ENCODE measurements around the gene TEX10. TPM values are rescaled to one million over a fixed set of nuclear protein-coding genes. Genes with fewer than 3 reads are reported as not detected.
"Not testable (repeated sequence)": the region's sequence is repeated elsewhere in the genome, so short reads cannot be mapped to it uniquely, and the experiment has no call there.

TEX10 gene
- total RNA-seq, 1 donor from 2014 or later: 34.2 TPM

DNA sequence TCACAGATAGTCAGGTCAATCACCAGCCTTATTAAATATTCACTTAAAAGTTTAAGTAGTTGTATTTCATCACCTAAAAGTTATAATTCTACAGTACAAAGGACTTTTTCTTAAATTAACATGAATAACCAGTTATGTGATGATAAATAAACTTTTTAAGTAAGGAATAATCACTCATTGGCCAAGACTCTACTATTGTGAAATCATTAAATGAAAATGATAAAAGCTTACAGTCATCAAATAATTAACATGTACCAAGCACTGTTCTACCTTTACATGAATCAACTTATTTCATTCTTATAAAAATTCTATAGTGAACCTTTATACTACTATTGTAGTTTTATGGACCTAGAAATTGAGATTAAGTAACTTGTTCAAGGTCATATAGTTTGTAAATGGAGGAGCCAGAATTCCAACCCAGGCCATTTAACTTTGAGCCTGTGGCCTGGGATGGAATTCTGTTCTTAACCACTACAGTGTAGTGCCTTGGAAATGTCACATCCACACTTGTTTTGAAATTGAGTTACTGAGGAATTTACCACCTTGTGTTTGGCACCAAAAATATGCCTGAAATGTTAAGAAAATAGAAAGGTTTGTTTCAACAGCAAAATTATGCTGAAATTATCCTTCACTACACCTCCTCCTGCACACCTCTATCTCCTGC, 41.4 kb upstream of the TEX10 start:
- Mint-ChIP-seq H3K36me3 (peaks cover 4% of the 10 kb centered on the region), H3K27me3 (no peaks in the 10 kb centered on the region), H3K27ac (no peak overlapping the region), H3K4me1 (ENCODE audit: unreplicated experiment) (no peaks in the 10 kb centered on the region), H3K9me3 (no peaks in the 10 kb centered on the region), H3K4me3 (no peak overlapping the region)
- DNase-seq (ENCODE audit: extremely low spot score, unreplicated experiment): no peak
- TF ChIP-seq, protein P1, sequence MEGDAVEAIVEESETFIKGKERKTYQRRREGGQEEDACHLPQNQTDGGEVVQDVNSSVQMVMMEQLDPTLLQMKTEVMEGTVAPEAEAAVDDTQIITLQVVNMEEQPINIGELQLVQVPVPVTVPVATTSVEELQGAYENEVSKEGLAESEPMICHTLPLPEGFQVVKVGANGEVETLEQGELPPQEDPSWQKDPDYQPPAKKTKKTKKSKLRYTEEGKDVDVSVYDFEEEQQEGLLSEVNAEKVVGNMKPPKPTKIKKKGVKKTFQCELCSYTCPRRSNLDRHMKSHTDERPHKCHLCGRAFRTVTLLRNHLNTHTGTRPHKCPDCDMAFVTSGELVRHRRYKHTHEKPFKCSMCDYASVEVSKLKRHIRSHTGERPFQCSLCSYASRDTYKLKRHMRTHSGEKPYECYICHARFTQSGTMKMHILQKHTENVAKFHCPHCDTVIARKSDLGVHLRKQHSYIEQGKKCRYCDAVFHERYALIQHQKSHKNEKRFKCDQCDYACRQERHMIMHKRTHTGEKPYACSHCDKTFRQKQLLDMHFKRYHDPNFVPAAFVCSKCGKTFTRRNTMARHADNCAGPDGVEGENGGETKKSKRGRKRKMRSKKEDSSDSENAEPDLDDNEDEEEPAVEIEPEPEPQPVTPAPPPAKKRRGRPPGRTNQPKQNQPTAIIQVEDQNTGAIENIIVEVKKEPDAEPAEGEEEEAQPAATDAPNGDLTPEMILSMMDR (conservative IDR thresholded peaks at IDR 0.05): no peak

DNA sequence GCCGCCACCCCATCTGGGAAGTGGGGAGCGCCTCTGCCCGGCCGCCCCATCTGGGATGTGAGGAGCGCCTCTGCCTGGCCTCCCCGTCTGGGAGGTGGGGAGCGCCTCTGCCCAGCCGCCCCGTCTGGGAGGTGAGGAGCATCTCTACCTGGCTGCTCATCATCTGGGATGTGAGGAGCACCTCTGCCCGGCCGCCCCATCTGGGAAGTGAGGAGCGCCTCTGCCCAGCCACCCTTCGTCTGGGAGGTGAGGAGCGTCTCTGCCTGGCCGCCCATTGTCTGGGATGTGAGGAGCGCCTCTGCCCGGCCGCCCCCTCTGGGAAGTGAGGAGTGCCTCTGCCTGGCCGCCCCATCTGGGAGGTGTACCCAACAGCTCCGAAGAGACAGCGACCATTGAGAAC, 40.2 kb upstream of the TEX10 start:
- not testable (repeated sequence) for H3K27ac Mint-ChIP-seq; H3K9me3 Mint-ChIP-seq; H3K4me3 Mint-ChIP-seq; H3K36me3 Mint-ChIP-seq; H3K27me3 Mint-ChIP-seq; DNase-seq (ENCODE audit: extremely low spot score, unreplicated experiment); H3K4me1 Mint-ChIP-seq (ENCODE audit: unreplicated experiment)

DNA sequence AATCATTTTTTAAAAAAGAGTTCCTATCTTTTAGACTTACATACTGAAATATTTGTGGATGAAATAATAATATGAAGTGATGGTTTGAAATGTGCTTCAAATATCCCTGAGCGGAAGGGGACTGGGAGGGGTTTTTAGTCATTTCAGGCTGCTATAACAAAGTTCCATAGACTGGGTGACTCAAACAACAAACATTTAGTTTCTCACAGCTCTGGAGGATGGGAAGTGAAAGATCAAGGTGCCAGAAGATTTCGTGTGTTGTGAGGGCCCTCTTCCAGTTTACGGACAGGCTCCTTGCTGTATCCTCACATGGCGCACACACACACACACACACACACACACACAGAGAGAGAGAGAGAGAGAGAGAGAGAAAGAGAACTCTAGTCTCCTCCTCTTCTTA, 27.1 kb upstream of the TEX10 start:
- peak overlapping the region; percentile 93 for H3K27ac Mint-ChIP-seq
- no peaks in the 10 kb centered on the region for H3K27me3 Mint-ChIP-seq
- TF ChIP-seq, protein P1 (conservative IDR thresholded peaks at IDR 0.05): no peak
- H3K4me1 Mint-ChIP-seq (ENCODE audit: unreplicated experiment): peaks cover 9% of the 10 kb centered on the region
- H3K9me3 Mint-ChIP-seq: peaks cover 10% of the 10 kb centered on the region
- no peak for DNase-seq (ENCODE audit: extremely low spot score, unreplicated experiment)
- H3K4me3 Mint-ChIP-seq: peak overlapping the region; percentile 5
- peaks cover 3% of the 10 kb centered on the region for H3K36me3 Mint-ChIP-seq

DNA sequence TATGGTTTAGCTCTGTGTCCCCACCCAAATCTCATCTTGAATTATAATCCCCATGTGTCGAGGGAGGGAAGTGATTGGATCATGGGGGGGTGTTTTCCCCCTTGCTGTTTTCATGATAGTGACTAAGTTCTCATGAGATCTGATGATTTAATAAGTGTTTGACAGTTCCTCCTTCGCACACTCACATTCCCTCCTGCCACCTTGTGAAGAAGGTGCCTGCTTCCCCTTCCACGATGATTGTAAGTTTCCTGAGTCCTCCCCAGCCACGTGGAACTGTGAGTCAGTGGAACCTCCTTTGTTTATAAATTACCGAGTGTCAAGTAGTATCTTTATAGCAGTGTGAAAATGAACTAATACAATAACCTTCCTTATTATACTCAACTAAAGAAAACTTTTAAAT, 24.3 kb upstream of the TEX10 start:
- peaks cover 3% of the 10 kb centered on the region for H3K36me3 Mint-ChIP-seq
- H3K4me1 Mint-ChIP-seq (ENCODE audit: unreplicated experiment): peaks cover 9% of the 10 kb centered on the region
- no peak overlapping the region for H3K4me3 Mint-ChIP-seq
- no peak for DNase-seq (ENCODE audit: extremely low spot score, unreplicated experiment)
- H3K27me3 Mint-ChIP-seq: no peaks in the 10 kb centered on the region
- TF ChIP-seq, protein P1 (conservative IDR thresholded peaks at IDR 0.05): no peak
- H3K9me3 Mint-ChIP-seq: peaks cover 9% of the 10 kb centered on the region
- H3K27ac Mint-ChIP-seq: peak overlapping the region; percentile 85

DNA sequence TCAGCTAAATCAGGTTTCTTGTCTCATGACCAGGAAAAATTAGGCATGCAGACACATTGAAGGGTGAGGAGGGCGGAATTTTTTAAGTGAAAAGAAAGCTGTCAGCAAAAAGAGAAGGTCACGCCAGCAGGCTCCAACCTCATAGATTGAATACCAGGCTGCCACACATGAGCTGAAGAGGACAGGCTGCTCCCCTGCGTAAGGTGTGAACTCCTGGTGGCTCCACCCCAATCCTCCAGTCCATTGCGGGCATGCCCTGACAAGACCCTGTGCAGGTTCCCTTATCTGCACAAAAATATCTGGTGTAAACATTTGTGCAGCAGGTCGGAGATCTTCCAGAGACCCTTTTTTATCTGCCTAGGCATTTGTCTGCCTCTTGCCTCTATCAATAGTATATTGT, 22.9 kb upstream of the TEX10 start:
- peaks cover 9% of the 10 kb centered on the region for H3K4me1 Mint-ChIP-seq (ENCODE audit: unreplicated experiment)
- TF ChIP-seq, protein P1 (conservative IDR thresholded peaks at IDR 0.05): no peak
- peak overlapping the region; percentile 57 for H3K4me3 Mint-ChIP-seq
- H3K27me3 Mint-ChIP-seq: no peaks in the 10 kb centered on the region
- DNase-seq (ENCODE audit: extremely low spot score, unreplicated experiment): no peak
- H3K9me3 Mint-ChIP-seq: peaks cover 9% of the 10 kb centered on the region
- peaks cover 3% of the 10 kb centered on the region for H3K36me3 Mint-ChIP-seq
- peak overlapping the region; percentile 93 for H3K27ac Mint-ChIP-seq

DNA sequence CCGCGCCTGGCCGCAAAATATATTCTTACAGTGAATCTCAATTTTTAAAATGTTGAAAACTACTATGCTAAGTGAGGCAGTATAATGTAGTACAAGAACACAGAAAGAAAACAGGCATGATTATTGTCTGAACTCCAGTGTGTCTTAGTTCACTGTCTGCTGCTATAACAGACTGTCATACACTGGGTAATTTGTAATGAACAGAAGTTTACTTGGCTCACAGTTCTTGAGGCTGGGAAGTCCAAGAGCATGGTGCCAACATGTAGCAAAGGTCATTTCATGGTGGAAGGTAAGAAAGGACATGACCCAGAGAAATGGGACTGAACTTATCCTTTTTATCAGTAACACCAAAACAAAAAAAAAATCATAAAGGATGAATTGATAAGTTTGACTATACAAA, 19.9 kb upstream of the TEX10 start:
- peaks cover 18% of the 10 kb centered on the region for H3K9me3 Mint-ChIP-seq
- H3K27me3 Mint-ChIP-seq: no peaks in the 10 kb centered on the region
- H3K4me3 Mint-ChIP-seq: no peak overlapping the region
- peaks cover 11% of the 10 kb centered on the region for H3K36me3 Mint-ChIP-seq
- H3K4me1 Mint-ChIP-seq (ENCODE audit: unreplicated experiment): peaks cover 3% of the 10 kb centered on the region
- H3K27ac Mint-ChIP-seq: no peak overlapping the region
- TF ChIP-seq, protein P1 (conservative IDR thresholded peaks at IDR 0.05): no peak
- no peak for DNase-seq (ENCODE audit: extremely low spot score, unreplicated experiment)

Measured in type B pancreatic cell (in vitro differentiated cells).